22Rv1 (cell line): Measurements from ENCODE around the gene RBM34.
A peak's percentile ranks its signal among the peaks of the same experiment; 100 is the strongest.

Experiments
- H3K27ac ChIP-seq: fragments of 450-650 bp; 2 replicates; pipeline ENCODE4 v1.5.1; 2017
- CTCF ChIP-seq: fragments of 450-650 bp; IDR thresholded peaks from 2 replicates; pipeline ENCODE4 v1.5.1; 2017; ENCODE audit warnings: mild to moderate bottlenecking
- ZFX ChIP-seq: fragments of 450-650 bp; IDR thresholded peaks from 2 replicates; pipeline ENCODE4 v1.6.1; 2017; ENCODE audit warnings: antibody characterized with exemption, borderline replicate concordance

RBM34 gene

GRCh38 chr1:235090406-235091069 is 70.5 kb downstream of the RBM34 start:
- TF ChIP-seq ZFX (no peak), CTCF (no peak)
- H3K27ac ChIP-seq, result no peak overlapping the region

GRCh38 chr1:235088907-235089306 is 72.1 kb downstream of the RBM34 start:
- no peak overlapping the region for H3K27ac ChIP-seq
- TF ChIP-seq ZFX, result no peak
- TF ChIP-seq CTCF, result no peak

- no peak overlapping the region for H3K27ac ChIP-seq
- no peak for TF ChIP-seq CTCF
- TF ChIP-seq ZFX, result no peak
These were observed 72.6 kb downstream of the RBM34 start for GRCh38 chr1:235088430-235088829.

GRCh38 chr1:235087906-235088305 is 73.1 kb downstream of the RBM34 start:
- TF ChIP-seq ZFX, result no peak
- no peak for TF ChIP-seq CTCF
- no peak overlapping the region for H3K27ac ChIP-seq

- H3K27ac ChIP-seq, result peak overlapping the region; percentile 69
These were observed 75.5 kb downstream of the RBM34 start for GRCh38 chr1:235085411-235086117.
